Right kidney (tissue), 1 donor: Measurements from ENCODE around the gene C3orf52.

Source experiments
- DNase-seq: peaks from one replicate; pipeline ENCODE4 v3.0.0-alpha.2; 2016

C3orf52 gene

DNA sequence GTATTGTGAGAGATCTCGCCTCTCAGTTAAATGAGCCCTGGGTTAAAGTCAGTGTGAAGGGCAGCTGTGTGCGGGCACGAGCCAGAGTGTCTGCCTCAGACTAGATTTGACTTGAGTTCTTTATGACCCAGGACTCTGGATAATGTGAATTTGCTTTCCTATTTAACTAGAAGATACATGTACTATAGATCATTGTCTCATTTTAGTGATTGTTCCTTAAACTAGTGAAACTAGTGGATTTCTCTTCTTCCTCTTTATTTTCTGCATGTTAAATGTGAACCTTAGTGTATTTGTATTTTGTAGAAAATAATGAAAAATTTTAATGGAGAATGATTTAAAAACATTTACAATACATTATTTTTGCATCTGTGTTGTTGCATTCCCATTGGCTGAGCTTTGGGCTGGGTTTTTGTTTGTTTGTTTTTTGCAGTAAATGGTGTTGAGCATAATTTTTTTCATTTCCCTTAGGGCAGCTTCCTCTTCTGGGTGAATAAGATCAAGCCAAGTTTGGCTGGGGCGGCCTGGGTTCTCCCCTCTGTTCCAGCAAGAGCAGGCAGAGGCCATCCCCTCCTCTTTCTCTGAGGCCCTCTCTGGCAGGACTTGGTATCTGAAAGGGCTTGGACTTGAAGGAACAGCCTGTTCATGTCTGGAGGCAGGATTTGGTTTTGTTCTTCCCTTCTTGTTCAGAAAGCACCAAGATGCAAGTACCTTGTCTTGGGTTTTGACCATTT lies 31.8 kb downstream of the C3orf52 start:
- DNase-seq = no peak

GRCh38 chr3:112119962-112120836 lies 34.0 kb downstream of the C3orf52 start:
- DNase-seq = no peak

DNA sequence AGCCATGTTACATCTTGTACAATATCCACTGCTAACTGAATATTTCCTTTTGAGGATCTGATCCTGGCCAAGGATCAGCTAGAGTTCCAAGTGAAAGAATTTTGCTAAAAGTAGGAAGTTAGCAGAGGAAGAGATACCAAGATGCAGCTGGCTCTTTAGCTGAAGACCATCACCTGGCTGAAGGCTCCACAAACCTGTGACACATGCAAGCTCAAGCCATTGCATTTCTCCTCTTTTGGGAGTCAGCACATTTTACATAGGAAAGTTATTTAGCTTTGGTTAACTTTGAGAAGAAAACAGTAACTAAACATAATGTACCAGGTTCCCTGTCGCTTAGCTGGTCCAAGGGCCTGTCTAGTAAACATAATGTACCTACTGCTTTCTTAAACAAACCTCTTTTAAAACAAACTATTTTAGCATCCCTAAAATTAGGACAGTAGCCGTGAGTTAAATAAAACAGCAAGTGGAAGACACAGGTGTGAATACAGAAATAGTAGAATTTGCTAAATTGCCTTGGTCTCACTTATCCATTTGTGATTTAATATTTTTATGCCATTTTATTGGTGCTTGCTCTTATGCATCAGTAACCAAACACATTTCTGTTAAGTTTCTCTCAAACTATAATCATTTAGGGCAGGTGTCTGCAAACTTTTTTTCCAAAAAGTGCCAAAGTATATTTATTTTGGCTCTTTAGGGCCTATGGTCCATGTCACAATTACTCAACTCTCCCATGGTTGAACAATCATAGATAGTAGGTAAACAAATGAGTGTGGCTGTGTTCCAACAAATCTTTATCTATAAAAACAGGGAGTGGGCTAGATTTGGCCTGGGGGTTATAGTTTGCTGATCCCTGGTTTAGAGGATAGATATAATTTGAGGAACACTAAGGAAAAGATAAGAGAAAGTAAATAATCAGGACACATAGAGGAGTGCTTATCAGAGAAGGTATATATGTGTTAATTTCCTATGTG lies 35.7 kb downstream of the C3orf52 start:
- no peak for DNase-seq

GRCh38 chr3:112122870-112123269 lies 36.7 kb downstream of the C3orf52 start:
- DNase-seq = no peak

GRCh38 chr3:112123548-112123947 lies 37.4 kb downstream of the C3orf52 start:
- no peak for DNase-seq

- DNase-seq = no peak
Measured at GRCh38 chr3:112124907-112125607, 38.9 kb downstream of the C3orf52 start.

- peak; percentile 55 for DNase-seq
Measured at GRCh38 chr3:112126511-112126911, 40.3 kb downstream of the C3orf52 start.

DNA sequence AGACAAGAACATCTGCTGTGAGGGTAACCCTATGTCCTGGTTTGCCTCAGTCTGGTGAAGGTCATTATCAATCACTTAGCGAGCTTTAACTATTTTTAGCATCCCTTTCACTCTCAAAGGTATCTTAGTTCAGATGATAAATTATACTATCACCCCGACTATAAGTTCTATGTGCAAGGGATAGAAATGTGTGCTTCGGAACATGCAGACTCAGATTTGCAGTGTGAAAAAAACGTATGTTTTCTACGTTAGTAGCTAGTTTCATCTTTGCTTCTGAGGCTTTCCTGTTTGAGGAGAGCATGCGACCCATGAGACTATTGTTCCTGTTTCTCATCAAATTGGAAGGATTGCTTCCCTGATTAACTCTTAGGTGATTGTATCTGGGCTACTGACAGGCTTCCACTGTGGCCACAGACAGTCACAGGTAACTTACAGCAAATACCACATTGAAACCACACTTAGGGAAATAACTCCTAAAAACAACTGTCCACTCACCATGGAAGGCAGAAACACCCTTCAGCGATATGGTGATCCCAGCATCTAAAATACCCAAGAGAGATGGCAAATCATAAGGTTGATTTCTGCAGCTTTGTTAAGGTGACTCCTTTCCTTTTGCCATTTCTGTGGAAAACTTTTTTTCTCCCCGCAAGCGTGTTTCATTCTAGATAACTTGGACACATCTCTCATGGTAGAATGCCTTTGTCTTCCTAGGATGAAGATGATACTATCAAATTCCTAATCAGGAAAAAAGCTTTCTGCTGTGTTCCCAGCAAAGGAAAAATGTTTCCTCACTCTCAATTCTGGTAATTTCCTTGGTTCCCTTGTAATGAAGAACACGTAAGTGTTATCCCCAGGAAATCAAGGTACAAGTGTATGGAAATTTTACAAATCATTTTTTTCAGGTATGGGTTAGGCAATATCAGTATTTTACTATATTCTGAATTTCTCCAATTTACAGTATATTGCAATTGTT lies 41.6 kb downstream of the C3orf52 start:
- no peak for DNase-seq

GRCh38 chr3:112128843-112129727 lies 42.9 kb downstream of the C3orf52 start:
- DNase-seq = peak; percentile 17

DNA sequence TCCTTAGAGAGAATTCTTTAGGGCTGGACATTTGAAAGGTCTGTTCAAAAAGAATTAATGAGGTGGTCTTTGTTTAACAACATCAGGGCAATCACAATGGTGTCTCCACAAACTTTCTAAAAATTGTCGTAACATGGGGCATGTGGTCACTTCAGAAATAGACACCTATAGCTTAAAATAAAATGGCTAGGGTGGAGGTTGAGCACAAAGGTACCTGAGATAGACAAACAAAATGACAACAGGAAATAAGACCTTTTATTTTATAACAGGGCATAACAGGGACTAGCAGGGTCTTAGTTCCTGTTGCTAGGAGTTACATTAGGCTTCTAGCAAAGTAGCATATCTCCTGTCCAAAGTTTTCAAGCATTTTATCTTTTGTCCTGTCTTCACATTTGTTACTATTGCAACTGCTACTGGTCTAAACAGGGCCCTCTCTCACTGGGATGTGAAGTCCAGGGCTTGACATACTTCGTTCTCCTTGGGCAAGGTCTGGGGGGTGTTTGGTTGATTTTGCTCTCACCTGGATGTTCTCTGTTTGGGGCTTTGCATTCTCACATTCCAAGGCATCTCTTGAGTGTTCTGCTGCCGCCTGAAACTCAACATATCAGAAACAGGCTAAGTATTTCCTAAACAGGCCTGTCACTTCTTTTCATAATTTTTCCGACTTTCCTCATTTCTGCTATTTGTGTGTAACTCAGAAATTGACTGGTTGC lies 43.9 kb downstream of the C3orf52 start:
- no peak for DNase-seq

DNA sequence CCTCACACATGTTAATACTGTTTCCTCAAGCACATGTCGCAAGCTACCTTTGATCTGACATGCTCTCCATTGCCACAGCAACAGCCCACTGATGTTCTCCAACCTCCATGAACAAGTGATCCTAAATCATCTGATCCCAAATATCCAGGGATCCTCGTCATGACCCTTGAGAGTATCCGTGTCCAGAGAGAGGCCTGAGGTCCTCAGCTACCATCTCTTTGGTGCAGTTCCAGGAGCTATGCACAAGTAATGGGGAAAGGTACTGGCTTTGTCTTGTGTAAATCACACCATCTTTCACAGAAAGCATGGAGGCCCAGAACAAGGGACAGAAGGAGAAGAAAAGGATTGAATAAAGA lies 44.4 kb downstream of the C3orf52 start:
- DNase-seq = no peak

GRCh38 chr3:112131111-112131510 lies 44.9 kb downstream of the C3orf52 start:
- DNase-seq = no peak

DNA sequence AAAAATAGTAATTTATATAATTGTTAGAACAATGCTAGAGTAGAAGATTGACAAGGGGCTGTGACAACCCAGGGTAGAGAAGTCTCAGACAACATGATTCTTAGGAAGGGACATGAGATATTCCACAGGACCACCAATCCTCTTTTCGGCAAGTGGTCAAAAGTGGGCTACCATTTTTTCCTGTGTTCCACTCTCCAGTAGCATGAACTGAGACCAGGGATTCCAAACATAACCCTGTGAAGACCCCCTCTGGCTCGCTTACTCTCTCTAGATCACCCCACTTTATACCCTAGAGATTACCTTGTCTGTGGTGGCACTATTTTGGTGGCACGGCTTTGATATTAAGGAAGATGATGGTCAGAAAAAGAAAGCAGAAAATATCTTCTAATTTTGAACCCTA lies 45.9 kb downstream of the C3orf52 start:
- DNase-seq = no peak

DNA sequence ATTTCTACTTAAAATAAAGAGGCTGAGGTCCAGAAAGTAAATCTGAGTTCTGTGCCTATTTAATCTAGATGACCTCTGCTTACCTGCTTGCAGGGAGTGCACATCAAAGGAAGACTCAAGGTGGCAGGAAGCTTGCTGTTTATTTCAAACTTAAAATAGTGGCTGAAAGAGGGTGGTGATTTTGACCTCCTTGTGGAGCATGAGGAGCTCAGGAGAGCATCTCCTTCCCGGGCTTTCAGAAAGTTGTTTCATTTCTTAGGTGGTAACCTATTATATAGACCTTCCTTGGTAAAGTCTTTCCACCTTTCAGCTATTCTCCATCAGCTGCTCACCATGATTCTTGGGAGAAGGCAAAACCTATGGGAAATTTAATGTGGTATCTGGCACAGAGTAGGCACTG lies 46.4 kb downstream of the C3orf52 start:
- no peak for DNase-seq

- DNase-seq = no peak
Measured at GRCh38 chr3:112132975-112133448, 46.8 kb downstream of the C3orf52 start, which contains the start of gene GCSAM. GCSAM (minus strand) TSS chr3:112133248; CDS start chr3:112133120, 128 bp downstream.

DNA sequence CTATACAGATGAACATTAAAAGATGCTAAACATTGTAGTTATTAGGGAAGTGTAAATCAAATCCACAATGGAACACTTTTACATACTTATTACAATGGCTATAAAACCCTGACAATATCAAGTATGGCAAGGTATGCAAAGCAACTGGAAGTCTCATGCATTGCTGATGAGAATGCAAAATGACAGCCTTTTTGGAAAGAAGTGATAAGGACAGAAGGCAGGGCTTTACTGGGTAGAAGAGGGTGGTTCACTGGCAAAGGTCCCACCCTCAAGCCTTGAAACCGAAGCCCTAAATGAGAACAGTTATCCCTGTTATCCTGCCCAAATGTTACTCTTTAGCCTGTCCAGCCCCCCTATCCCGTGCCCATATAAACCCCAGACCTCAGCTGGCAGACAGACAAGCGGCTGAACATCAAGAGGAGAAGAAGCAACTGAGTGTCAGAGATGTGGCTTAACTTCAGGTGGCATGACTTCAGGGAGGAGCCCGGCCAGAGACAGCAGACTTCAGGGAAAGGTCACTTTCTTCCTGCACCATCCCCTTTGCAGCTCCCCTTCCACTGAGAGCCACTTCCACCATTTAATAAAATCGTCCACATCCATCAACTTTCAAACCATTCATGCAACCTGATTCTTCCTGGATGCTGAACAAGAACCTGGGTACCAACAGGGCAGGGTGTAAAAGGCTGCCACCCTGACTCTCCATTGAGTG lies 47.6 kb downstream of the C3orf52 start:
- DNase-seq = no peak

GRCh38 chr3:112134335-112135124 lies 48.3 kb downstream of the C3orf52 start:
- DNase-seq = no peak
